HG02798 (cell line): ENCODE data around the gene SORCS3.

Experiments
- ATAC-seq: cut with Tn5 transposase; IDR thresholded peaks from one replicate; pipeline ENCODE4 v1.9.1; 2021; ENCODE audit warnings: mild to moderate bottlenecking; ENCODE audit not compliant: unreplicated experiment, poor library complexity

Gene SORCS3

GRCh38 chr10:104766341-104766740 lies 125.3 kb downstream of the SORCS3 start:
- ATAC-seq = no peak

GRCh38 chr10:104767282-104767681 lies 126.2 kb downstream of the SORCS3 start:
- ATAC-seq = no peak

GRCh38 chr10:104767745-104768144 lies 126.7 kb downstream of the SORCS3 start:
- no peak for ATAC-seq

GRCh38 chr10:104773105-104773504 lies 132.0 kb downstream of the SORCS3 start:
- ATAC-seq = no peak

GRCh38 chr10:104774234-104774633 lies 133.1 kb downstream of the SORCS3 start:
- no peak for ATAC-seq

- ATAC-seq = no peak
Observed at GRCh38 chr10:104777086-104777799, 136.2 kb downstream of the SORCS3 start.

- ATAC-seq = no peak
Observed at GRCh38 chr10:104778371-104778770, 137.3 kb downstream of the SORCS3 start.

- no peak for ATAC-seq
Observed at GRCh38 chr10:104779701-104780100, 138.6 kb downstream of the SORCS3 start.

GRCh38 chr10:104780165-104780564 lies 139.1 kb downstream of the SORCS3 start:
- ATAC-seq = no peak

- no peak for ATAC-seq
Observed at GRCh38 chr10:104780946-104781595, 140.0 kb downstream of the SORCS3 start.

- no peak for ATAC-seq
Observed at GRCh38 chr10:104784452-104784851, 143.4 kb downstream of the SORCS3 start.

GRCh38 chr10:104791471-104791870 lies 150.4 kb downstream of the SORCS3 start:
- no peak for ATAC-seq

GRCh38 chr10:104795411-104795810 lies 154.3 kb downstream of the SORCS3 start:
- ATAC-seq = no peak

GRCh38 chr10:104796823-104797222 lies 155.7 kb downstream of the SORCS3 start:
- no peak for ATAC-seq

- no peak for ATAC-seq
Observed at GRCh38 chr10:104802941-104803340, 161.9 kb downstream of the SORCS3 start.

- ATAC-seq = no peak
Observed at GRCh38 chr10:104804880-104805279, 163.8 kb downstream of the SORCS3 start.

GRCh38 chr10:104806801-104807200 lies 165.7 kb downstream of the SORCS3 start:
- ATAC-seq = no peak

- no peak for ATAC-seq
Observed at GRCh38 chr10:104807581-104808310, 166.7 kb downstream of the SORCS3 start.

- ATAC-seq = peak; percentile 78
Observed at GRCh38 chr10:104809288-104810090, 168.4 kb downstream of the SORCS3 start.

GRCh38 chr10:104811166-104811565 lies 170.1 kb downstream of the SORCS3 start:
- ATAC-seq = no peak
